ENCODE measurements around the gene RGS3.

The RGS3 gene

DNA sequence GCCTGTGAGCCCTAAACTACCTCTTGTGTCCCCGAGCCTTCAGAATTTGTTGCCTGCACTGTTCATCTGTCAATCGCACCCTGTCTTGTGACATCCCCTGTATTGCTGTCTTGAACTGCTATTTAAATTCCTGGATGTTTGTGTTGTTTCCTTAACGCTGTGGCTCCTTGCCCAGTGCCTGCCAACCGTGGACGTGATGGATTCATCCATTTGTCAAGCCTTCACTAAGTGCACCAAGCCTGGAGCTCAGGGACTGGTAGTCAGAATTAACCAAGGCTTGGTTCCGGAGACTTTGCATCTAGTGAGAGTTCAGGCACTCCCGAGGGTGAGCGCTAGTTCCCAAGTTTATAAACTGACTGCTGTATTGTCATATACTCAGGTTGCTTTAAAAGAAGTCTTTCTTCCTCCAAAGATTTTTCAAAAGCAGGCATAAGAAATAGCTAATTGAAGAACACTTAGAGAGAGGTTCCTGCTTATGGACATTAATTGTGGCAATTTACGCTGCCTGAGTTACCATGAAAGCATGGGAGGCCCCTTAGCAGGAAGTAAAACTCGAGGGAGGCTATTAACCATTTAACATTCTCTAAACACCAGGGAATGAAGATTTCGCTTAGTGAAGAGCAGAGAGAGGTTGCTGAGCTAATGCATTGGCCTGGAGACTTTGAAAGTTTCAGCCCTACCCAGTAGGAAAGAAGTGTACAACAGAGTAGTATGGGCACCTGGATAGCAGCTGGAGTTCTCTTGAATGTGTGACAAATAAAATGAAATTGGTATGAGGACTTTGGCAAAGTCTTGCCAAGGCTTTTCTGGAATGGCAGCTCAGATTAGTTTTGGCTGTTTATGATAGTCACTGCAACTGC is 29.0 kb downstream of the RGS3 start:
- no peak for DNase-seq

DNA sequence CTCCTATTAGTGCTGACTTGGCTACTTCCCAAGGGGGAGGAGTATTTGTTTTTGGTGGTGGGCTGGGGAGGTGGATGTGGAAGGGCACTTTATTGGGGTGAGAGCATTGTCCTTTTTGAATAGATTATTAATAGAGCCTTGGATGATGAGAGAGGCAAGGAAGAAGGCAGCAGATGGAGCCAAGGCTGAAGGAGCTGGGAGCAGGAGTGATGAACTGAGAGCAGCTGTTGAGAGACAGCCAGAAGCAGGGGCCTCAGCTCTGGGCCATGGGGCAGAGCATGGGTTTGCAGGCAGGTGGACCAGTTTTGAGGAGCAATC is 29.6 kb downstream of the RGS3 start:
- no peak for DNase-seq

DNA sequence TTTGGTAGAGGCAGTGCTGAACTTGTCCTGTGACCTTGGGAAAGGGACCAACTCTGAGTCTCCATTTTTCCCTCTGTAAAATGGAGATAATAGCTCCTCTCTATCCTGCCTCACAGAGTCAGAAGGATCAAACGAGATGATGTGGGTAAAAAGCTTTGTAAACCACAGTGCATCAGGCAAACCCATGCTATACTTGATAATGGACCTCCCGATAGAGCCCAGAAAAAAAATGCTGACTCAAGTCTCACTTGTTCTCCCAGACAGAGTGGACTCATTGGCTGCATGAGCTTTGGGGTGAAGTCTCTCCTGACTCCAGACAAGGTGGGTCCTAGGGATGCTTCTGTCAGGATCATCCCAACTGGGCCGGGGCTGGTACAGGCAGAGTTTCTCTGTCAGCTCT is 32.0 kb downstream of the RGS3 start:
- no peak for DNase-seq

DNA sequence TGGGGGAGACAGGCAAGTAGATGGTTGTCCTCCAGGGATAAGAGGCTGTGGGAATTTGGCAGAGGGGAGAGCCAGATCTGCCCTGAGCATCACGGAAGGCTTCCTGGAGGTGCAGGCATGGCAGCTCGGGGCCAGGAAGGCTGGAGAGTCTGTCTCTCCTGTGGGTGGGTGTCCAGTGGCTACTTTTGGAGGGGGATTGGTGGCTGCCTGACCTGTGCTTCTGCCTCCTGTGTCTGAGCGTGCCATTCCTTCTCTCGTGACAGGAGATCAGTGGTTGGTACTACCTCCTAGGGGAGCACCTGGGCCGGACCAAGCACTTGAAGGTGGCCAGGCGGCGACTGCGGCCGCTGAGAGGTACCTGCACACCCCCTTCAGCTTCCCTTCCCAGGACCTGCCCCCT is 33.5 kb downstream of the RGS3 start:
- no peak for DNase-seq

DNA sequence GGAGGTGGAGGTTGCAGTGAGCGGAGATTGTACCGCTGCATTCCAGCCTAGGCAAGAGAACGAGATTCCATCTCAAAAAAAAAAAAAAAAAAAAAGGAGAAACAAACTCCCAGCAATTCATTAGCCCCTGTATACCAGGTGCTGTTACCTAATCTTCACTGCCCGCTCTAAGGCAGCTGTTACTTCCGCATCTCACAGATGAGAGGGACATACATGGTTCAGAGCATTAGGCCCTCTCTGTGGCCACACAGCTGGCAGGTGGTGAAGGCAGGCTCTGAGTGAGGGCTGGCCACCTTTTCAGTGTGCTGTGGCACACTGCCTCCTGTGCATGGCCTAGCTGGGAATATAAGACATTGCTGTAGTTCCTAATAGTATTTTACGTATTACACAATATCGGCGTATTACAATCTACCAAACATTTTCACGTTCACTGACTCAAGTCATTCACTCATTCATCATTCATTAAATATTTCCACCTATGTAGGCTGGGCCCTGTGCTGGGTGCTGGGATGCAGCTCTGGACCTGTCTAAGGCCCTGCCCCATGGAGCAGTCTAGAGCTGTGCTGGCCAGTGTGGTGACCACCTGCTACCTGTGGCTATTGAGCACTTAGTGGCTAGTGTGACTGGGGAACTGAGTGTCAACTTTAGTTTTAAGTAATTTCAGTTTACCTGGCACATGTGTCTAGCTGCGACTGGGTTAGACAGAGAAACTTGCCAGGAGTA is 35.8 kb downstream of the RGS3 start:
- DNase-seq = no peak

DNA sequence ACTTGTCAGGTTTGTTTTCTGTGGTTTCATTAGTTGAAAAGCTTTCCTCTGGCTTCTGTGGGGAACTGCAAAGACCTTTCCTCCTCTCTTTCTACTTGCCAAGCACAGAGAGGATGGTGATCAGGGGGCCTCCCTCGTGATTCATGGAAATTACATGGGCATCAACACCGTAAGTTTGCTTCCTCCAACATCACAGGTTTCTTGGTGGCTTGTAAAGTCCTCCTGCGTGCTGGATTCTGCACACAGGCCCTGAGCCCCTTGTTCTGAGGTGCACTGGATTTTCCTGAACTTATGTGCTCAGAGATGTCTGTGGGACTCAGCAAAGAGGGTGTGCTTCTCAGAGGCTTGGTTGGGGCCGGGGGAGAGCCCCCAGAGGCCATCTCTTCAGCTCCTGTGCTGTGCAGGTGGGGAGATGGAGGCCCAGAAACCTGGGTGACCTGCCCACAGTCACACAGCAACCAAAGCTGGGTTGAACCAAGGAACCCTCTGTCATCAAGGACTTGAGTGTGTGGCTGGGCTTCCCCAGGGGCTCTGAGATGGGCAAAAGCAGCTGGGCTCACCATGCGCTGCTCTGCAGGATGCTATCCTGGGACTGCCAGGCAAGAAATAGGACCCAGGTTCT is 36.5 kb downstream of the RGS3 start:
- no peak for DNase-seq

DNA sequence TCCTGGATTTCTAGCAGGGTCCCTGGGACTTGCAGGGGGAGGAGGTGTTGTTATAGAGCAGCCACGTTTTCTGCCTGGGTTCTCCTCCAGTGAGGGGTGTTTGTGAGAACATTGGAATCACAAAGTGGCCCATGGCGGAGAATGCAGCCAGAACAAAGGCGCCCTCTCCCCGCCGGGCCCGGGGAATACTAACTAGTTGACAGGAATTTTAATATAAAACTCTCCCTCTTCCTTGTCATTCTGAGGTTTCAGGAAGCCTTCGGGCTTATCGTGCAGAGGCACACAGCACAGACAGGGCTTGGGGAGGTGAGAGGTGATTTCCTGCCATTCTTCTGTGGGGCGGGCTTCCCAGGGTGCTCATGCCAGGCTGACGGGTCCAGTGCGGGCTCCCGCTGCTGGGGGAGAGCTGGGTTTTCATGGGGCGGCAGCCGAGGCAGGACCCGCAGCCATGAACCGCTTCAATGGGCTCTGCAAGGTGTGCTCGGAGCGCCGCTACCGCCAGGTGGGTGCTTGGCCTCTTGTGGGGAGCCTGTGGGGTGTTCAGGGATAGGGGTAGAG is 37.7 kb downstream of the RGS3 start:
- no peak for DNase-seq

DNA sequence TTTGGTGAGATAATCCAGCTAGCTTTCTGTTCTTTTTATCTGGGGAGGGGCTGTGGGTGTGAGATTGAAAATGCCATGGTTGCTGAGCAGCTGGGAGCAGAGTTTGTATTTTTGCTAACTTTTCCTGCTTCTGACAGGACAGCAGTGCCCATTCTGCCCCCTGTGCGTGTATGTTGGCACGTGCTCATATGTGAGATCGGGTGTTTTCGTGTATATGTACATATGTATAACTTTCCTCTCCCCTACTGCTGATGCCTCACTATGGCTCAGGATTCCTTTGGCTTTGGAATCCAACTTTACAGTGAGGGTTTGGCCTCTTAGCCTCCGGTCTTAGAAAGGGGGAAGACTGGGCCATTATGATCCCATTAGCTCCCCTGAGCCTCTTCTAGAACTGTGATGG is 38.3 kb downstream of the RGS3 start:
- no peak for DNase-seq

DNA sequence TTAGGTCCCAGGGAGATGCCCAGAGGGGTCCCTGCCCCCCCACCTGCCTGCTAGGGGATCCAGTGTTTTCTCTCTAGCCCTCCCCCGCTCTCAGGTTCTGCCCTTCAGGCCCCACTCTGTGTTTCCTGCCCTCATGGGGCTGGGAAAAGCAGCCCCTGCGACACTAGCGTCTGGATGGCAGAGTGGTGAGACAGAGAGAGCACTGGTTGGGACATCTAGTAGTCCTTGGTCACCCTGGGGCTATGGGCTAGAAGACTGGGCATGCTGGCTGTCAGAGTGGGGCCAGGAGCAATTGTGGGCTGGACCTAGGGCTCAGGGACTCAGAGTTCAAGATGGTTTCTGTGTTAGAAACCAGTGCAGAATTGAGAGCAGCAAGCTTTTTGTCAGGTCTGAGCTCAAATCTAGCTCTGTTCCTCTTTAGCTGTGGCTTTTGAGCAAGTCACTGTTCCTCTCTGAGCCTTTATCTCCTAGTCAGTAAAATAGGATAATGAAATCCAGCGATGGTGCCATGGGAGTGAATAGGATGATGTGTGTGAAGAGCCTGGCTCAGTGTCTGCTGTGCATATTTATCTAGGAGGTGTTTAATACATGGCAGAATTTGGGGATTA is 39.0 kb downstream of the RGS3 start:
- DNase-seq = no peak

DNA sequence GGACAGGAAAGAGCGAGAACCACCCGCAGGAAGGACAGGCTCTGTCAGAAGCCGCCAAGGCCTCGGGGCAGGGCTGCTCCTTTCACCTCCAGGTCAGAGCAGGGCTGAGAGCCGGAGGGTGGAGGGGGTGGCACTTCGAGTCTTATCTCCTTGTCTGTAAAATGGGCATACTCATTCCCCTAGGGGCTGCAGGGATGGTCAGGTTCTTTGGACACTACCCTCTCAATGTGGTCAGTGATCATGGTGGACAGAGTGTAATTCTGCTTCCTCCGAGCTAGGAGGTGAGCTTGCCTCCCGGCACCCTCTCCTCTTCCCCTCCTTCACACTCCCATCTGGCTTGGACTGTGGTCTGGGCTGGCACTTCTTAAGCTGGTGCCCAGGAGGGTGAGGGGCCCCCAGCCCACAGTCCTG is 39.6 kb downstream of the RGS3 start:
- DNase-seq = no peak

DNA sequence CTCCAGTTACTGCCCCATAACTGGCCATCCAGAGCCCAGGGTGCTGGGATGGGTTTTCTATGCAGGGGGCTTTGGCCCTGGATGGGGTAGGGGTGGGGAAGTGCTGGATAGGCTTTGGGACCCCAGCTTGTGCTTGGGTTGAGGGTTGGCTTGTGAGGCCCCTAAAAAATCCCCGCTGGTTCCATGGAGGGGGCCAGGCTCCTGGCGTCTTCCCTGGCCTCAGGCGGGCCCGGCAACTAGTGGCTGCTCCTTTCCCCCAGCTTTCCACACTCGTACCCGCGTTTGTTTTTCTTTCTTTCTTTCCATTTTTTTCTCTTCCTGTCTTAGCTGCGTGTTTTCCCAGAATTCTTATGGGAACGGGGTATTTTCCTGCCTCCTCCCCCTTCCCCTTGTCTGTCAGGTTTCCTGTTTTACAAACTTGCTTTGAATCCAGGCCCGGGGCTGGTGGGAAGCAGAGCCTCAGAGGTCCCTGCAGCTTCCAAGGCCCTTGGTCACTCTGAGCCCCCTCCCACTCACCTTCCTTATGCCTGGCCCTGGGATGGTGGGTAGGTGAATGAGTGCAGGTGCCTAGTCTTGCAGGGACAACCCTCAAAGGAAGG is 40.2 kb downstream of the RGS3 start:
- DNase-seq = no peak

DNA sequence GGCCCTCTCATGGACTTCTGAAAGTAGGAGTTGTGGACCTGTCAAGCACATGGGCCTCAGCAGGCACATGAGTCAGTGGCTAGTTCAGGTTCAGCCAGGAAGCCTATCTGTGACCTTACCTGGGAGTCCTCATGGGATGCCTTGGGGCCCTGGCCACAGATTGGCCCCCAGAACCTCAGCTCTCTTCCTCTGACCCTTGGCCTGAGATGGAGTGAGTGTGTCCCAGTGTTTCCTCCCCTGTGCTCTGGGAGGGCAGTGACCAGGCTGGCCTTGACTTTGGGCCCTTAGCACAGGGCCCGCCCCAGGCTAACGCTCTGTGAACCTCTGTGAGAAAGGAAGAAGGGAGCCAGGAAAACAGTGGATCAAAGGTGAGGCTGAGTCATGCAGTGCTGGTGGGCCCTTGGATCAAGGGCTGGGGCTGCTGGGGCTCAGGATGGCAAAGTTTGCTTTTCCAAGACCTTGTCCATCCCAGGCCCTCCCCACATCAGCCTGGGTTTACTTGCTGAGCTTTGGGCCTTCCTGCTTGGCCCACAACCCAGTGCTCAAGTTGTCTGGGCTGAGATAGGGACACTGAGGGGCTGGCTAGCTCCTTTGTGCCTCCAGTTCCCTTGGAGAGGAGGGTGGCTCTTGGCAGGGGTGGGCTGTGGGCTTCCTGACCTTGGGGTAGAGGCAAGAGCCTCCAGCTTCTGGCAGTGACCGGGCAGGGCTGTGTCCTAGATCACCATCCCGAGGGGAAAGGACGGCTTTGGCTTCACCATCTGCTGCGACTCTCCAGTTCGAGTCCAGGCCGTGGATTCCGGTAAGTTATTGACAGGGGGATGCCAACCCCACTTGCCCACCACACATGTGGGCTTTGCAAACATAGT is 41.4 kb downstream of the RGS3 start:
- no peak for DNase-seq

DNA sequence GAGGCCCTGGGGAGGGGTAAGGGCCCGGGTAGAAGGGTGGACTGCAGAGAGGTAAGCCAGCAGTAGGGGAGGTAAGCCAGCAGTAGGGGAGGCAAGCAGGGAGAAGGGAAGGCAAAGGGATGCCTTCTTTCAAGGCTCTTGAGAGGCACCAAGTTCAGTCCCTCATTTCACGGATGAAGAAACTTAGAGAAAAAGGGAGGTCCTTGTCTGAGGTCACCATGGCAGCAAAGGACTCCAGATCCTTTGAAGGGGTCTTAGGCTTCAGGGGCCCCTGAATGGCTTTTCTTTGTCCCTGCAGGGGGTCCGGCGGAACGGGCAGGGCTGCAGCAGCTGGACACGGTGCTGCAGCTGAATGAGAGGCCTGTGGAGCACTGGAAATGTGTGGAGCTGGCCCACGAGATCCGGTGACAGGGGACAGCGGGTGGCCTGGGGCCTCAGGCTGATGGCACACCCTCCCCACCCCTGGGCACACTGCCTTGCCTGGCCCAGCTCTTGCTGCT is 42.6 kb downstream of the RGS3 start:
- no peak for DNase-seq

DNA sequence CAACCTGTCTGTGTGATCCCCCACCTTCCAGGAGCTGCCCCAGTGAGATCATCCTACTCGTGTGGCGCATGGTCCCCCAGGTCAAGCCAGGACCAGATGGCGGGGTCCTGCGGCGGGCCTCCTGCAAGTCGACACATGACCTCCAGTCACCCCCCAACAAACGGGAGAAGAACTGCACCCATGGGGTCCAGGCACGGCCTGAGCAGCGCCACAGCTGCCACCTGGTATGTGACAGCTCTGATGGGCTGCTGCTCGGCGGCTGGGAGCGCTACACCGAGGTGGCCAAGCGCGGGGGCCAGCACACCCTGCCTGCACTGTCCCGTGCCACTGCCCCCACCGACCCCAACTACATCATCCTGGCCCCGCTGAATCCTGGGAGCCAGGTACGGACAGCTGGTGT is 43.7 kb downstream of the RGS3 start:
- no peak for DNase-seq

DNA sequence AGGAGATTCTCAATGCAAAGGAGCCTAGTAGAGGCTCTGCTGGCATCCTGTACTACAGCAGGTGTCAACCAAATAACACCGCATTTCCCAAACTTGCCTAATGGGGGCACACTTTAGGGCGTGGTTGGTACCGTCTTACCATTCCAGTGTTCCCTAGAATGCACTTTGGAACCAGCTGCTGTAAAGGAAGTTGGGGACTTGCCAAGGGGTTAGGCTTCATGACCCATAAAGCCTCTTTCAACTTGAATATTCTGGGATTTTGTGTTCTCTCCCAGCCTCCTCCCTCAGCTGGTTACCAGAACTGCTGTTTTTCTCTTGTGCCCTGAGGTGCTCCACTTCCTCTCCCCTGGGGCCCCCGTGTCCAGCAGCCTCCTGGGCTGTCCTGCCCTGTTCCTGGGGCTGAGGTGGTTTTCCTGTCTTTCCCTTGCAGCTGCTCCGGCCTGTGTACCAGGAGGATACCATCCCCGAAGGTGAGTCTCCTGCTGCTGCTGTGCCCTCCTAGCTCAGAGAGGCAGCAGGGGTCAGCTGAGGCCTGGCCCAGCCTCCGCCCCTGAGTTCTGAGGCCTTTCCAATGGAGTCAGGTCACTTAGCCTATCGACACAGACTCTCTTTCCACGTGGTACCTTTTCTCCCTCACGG is 44.7 kb downstream of the RGS3 start:
- no peak for DNase-seq

DNA sequence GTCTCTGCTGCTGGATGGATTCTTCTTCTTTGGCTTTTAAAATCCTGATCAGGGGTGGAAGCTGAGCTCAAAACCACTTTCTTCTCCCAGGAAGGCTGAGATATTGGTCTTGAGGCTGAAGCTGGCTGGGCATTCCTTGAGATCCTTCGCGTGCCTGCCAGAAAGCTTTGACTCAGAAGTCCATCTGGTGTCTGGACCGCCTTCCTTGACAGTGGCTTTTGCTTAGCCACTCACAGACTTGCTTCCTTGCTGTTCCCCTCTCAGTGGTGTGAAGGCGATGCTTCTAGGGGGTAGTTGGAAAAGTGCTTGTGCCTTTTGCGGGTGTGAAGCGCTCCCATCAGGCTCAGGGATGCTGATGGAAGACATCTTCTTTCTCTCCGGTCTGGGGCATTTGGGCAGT is 45.9 kb downstream of the RGS3 start:
- no peak for DNase-seq

DNA sequence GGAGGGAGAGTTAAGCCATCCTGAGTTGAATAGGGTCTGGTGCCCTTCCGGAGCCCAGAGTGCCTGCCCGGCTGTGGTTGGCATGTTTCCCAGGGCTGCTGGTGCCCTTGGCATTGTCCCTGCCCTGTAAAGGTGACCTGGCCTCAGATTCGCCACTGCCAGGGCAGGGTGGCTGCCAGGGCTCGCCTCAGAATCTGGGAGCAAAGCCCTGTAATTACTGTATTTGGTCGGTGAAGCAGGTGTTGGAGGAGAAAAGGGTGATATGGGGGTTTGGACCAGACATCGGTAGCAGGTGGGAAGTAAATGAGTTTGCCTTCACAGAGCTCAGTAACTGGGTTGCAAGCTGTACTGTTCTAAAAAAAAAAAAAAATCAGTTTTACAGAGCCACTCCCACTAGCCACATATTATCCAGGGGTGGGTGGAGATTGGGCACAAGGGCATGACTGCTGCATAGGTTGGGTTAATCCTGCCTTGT is 47.6 kb downstream of the RGS3 start:
- DNase-seq = no peak

DNA sequence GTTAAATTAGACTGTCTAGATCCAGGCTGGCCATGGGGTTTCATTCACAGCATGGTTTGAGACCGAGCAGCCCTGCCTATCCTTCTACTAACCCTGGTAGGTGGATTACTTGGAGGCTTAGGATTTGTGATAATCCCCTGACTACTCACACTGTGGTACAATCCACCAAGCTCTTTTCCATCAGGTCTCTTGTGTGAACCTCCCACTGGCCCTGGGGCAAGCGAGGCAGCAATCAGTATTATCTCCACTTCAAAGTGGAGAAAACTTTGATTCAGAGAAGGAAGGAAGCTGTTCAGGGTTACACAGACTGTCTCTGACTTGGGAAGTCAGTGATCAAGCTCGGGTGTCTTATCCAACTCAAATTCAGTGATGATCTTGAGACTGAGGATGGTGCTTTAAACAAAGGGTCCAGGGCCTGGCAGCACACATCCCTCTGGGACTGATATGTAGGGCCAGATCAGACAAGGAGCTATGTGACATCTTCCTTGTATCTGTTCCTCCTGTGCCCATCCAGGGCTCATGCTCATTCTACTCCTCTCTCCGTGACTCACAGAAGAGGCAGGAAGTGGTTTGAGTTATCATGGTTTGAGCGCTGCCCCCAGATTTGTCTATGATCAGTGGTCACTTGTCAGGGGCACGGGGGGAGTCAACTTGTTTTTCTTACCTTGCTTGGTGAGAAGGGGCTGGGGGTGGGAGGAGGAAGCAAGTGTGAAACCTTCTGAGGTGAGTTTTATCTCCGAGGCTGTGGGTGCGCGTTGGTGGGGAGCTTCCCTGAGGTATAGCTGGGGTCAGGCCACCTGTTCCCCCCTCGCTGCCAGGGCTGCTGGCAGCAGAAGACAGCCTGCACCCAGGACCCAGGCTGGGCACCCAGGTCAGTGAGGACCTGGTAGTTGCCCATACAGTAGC is 48.6 kb downstream of the RGS3 start:
- DNase-seq = no peak

DNA sequence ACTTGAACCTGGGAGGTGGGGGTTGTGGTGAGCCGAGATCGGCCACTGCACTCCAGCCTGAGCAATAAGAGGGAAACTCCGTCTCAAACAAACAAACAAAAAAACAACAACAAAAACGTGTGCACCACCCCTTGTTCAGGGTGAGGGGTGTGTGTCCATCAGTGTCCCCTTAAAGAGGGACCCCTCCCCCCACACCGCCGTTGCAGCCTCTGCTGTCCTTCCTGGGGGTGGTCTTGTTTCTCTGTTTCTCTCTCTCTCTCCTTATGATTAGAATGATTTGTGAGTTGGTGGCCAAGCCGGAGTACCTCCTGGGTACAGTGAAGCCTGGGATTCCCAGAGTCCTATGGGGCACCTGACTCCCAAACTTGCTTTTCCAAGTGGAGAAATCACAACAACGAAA is 49.6 kb downstream of the RGS3 start:
- DNase-seq = no peak

DNA sequence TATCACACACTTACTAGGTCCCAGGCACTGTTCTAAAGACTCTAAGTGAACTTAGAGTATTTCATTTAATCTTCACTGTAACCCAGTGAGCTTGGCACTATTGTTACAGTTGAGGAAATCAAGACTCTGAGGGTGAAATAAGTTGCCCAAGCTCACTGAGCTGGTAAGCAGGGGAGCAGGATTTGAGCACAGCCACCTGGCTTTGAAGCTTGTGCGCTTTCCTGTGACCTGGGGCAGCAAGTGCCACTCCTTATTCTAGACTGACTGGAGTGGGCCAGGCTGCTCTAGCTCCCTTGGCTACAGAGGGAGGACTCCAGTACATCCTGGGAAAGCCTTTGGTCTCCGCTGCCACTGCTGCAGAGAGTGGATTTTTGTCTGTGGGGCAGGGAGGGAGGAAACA is 50.0 kb downstream of the RGS3 start:
- no peak for DNase-seq
